Raji (cell line): ENCODE data around the gene KIF21A.

Source experiments
- POLR2A ChIP-seq: IDR thresholded peaks from 2 replicates; pipeline ENCODE4 v1.6.1; 2011; ENCODE audit warnings: low read depth, low read length, control low read depth; ENCODE audit not compliant: insufficient read depth

KIF21A gene

GRCh38 chr12:39442831-39443080 lies 164 bp downstream of the KIF21A start:
- no peak for TF ChIP-seq POLR2A

- TF ChIP-seq POLR2A, result no peak
Measured at GRCh38 chr12:39441963-39442830, 723 bp downstream of the KIF21A start.

DNA sequence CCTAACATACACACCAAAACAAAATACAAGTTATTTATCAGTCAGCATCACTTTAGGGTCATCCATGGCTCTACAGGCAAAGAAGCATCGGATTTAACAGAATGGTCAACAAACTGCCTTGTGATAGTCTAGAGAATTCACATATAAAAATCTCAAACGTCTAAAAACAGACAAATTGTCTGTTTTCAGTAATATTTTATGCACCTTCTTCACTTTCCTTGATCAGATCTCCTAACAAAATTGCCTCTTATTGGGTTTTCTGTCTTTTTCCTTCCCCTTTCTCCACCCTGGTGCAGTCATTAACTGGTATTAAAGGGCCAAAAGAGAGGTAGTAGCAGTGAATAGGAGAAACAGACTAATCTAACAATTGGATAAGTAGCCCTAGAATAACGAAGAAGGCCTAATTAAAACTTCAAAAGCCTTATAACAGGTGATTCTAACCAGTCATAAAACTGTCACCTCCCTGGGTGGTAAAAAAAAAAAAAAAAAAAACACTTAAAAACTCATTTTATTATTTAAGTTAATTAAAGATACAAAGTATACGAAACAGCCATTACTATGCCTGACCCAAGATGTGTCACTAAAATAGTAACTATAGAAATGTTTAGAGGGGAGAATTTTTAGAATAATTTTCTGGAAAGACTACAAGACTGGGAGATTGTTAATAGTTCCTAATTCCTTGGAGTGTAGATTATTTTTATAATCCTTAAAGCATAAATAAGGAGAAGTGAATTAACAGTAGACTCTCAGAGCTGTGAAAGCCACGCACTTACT lies 1.5 kb downstream of the KIF21A start:
- no peak for TF ChIP-seq POLR2A

- TF ChIP-seq POLR2A, result no peak
Measured at GRCh38 chr12:39440781-39441180, 2.1 kb downstream of the KIF21A start.

DNA sequence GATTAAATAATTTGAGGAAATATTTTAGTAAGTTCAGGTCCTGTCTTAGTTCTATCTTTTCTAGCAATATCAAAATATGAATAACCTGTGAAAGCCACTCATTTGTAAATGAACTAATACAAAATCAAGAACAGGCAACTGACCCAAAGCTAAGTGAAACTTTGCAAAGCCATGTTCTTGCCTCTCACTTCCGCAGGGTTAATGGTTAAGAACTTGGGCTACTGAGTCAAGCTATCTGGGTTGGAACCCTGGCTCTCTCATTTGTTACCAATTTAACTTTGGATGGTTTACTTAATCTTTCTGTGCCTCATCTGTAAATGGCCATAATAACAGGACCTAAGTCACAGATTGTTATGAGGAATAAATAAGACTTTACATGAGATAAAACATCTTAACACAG lies 2.8 kb downstream of the KIF21A start:
- no peak for TF ChIP-seq POLR2A

DNA sequence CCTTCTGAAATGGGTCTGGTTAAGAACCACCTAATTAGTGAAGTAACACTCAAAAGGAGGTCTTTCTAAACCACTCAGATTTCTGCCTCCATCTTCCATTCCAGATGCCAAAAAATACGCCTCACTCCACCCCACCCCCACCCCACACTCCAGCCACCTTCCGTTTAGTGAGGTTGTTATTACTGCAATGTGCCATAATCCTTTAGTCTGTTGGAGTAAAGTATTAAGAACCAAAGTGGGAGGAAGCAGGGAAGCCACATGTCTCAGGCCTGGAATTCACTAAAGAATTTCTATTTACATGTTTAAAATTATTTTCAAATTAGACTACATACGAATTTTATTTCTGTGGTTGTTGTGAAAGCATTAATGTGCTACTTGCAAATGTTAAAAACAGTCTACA lies 7.4 kb downstream of the KIF21A start:
- no peak for TF ChIP-seq POLR2A

DNA sequence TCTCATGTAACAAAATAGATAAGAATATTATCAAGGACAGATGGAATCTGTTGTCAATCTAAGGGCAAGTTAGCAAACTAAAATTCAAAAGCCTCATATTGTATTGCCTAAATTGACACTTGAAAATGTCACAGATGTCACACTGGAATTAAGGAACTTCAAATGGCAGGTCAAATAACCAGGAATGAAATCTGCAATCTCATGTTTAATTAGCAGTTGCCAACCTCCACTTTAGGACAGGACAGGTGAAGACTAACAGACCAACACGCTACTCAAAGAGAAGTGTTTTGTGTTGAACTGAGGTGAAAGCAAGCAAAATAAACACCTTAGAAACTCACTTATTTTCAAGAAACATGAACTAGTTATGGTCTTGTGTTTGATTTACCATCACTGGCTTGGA lies 11.1 kb downstream of the KIF21A start:
- TF ChIP-seq POLR2A, result no peak

DNA sequence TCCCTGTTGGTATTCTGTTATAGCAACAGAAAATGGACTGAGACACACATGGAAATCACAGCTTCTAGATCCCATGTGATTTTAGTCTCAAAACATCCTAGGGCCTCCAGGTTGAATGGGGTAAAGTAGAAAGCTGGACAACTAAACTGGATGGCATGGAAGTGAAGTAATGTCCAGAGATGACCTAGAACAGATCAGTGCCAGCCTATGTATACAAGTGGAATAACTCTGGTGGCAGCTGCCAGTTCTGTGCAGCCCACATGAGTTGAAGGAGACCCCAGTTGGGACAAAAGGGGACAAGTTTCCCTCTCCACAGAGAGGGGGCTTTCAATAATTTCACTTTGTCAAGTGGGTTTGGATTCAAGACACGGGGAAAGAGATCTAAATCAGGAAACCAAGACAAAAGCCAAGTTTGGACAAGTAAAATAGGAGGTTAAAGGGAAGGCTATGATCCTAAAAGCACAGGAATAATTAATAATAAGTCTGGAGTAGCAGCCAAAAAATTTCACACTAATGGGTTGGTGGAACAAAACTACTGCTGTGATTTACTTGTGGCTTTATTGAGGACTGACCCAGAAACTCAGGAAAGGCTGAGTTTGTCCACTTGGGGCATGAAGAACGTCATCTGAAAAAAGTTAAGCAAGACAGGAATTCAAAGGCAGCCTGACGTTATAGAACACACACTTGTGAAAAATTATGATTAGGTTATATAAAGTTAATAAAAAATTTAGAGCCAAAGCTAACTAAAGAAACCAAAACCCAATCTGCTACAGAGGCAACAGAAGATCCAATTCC lies 11.7 kb downstream of the KIF21A start:
- no peak for TF ChIP-seq POLR2A

DNA sequence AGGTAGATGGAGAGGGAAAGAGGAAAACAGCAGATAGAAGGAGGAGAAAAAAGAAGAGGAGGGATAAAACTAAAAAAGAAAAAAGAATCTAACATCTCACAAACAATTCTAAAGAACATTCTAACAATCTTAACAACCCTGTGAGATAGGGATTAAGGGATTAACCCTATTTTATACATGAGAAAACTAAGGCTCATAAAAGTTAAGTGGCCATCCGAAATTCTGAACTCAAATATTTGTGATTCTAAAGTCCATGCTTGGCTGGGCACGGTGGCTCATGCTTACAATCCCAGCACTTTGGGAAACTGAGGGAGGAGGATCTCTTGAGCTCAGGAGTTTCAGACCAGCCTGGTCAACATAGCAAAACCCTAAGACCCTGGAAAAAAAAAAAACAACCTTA lies 13.1 kb downstream of the KIF21A start:
- TF ChIP-seq POLR2A, result no peak

- TF ChIP-seq POLR2A, result no peak
Measured at GRCh38 chr12:39427360-39427808, 15.5 kb downstream of the KIF21A start.

- no peak for TF ChIP-seq POLR2A
Measured at GRCh38 chr12:39426636-39427240, 16.2 kb downstream of the KIF21A start.

DNA sequence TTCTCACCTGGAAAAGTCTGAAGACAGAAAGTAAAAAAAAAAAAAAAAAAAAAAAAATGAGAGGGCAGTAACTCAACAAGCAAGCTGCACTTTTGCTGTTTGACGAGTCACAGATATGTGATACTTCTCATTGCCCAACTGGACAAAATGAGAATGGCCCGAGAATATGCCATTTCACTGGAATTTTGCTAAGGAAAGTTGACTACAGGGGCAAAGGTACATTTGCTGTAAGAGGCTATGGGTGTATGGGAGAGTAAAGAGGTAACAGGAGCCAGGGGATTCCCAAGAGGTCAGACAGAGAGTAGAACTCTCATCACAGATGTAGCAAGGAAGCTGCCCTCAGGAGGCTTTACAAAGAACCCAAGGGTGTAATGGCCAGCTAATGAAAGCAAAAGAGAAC lies 22.9 kb downstream of the KIF21A start:
- no peak for TF ChIP-seq POLR2A

- TF ChIP-seq POLR2A, result no peak
Measured at GRCh38 chr12:39419471-39419870, 23.4 kb downstream of the KIF21A start.

DNA sequence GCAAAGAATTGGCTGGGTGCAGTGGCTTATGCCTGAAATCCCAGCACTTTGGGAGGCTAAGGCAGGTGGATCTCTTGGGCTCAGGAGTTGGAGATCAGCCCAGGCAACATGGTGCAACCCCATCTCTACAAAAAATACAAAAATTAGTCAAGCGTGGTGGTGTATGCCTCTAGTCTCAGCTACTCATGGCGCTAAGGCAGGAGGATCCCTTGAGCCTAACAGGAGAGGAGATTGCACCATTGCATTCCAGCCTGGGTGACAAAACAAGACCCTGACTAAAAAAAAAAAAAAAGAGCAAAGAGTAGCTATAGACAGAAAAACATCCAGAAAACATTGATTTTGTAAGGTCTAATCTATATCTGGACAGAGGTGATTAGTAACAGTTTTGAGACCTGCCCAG lies 25.0 kb downstream of the KIF21A start:
- TF ChIP-seq POLR2A, result no peak
